GM12892 (cell line): ENCODE results near the gene SMAD7.

Source experiments
- POLR2A ChIP-seq: IDR thresholded peaks from 2 replicates; pipeline ENCODE4 v1.6.1; 2011; ENCODE audit warnings: low read depth, low read length, control low read depth
- POLR2AphosphoS5 ChIP-seq: IDR thresholded peaks from 2 replicates; pipeline ENCODE4 v1.6.1; 2011; ENCODE audit warnings: low read depth, low read length, control low read depth

GRCh38 chr18:48884771-48885170 is 66.0 kb downstream of the SMAD7 start:
- TF ChIP-seq POLR2A (no peak), POLR2AphosphoS5 (no peak)
